GM18858 (cell line): ENCODE measurements around the gene ANKRD52.
"Not testable (repeated sequence)": the region's sequence is repeated elsewhere in the genome, so short reads cannot be mapped to it uniquely, and the experiment has no call there.

Experiments
- ATAC-seq: cut with Tn5 transposase; IDR thresholded peaks from one replicate; pipeline ENCODE4 v1.9.1; 2021; ENCODE audit not compliant: unreplicated experiment

ANKRD52 gene

GRCh38 chr12:56258068-56258819 lies at the start of gene ANKRD52:
TSS of gene ANKRD52 (minus strand) at chr12:56258384. CDS start at chr12:56258269, 115 bp downstream.
- peak; percentile 80 for ATAC-seq

DNA sequence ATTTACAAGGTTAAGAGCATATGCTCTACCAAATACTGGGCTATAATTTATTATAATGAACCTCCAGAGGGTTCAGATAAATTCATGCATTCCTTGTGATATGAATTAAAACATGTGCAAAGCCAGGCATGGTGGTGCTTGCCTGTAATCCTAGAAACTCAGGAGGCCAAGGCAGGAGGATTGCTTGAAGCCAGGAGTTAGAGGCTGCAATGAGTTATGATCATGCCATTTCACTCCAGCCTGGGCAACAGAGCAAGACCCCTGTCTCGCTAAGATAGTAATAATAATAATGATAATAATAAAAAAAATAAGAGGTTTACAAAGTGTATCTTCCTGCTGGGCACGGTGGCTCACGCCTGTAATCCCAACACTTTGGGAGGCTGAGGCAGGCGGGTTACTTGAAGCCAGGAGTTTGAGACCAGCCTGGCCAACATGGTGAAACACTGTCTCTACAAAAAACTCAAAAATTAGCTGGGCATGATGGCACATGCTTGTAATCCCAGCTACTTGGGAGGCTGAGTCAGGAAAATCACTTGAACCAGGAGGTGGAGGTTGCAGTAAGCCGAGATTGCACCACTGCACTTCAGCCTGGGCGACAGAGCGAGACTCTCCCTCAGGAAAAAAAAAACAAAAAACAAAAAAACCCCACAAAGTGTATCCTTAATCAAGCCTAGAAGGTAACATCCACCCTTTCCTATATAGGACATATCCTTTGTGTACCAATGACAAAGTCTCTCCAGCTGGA lies 49.2 kb upstream of the ANKRD52 start:
- no peak for ATAC-seq

DNA sequence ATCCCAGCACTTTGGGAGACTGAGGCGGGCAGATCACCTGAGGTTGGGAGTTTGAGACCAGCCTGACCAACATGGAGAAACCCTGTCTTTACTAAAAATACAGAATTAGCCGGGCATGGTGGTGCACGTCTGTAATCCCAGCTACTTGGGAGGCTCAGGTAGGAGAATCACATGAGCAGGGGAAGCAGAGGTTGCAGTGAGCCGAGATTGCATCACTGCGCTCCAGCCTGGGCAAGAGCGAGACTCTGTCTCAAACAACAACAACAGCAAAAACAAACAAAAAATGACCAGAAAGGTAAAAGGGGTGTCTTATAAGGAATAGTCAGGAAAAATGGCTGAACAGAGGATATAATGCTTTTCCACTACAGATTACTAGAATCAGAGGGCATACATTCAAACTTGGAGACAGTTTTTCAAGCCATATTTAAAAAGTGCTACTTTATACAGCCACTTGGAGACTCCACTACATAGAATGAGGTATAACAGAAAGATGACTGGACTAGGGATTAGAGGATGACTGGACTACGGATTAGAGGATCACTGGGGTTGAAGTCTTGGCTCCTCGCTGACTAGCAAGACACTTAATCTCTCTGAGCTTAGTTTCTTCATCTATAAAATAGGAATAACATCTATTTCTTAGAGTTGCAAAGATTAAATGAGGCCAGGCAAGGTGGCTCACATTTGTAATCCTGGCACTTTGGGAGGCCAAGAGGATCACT lies 46.8 kb upstream of the ANKRD52 start:
- no peak for ATAC-seq

DNA sequence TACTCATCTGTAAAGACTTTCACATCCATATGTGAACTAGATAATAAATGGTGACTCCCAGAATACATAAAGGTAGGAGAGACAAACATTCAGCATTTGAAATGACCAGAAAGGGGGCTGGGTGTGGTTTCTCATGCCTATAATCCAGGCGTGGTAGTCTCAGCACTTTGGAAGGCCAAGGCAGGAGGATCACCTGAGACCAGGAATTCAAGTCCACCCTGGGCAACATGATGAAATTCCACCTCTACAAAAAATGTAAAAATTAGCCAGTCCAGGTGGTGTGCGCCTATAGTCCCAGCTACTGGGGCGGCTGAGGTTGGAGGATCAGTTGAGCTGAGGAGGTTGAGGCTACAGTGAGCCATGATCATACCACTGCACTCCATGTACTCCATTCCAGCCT lies 46.1 kb upstream of the ANKRD52 start:
- ATAC-seq, result no peak

DNA sequence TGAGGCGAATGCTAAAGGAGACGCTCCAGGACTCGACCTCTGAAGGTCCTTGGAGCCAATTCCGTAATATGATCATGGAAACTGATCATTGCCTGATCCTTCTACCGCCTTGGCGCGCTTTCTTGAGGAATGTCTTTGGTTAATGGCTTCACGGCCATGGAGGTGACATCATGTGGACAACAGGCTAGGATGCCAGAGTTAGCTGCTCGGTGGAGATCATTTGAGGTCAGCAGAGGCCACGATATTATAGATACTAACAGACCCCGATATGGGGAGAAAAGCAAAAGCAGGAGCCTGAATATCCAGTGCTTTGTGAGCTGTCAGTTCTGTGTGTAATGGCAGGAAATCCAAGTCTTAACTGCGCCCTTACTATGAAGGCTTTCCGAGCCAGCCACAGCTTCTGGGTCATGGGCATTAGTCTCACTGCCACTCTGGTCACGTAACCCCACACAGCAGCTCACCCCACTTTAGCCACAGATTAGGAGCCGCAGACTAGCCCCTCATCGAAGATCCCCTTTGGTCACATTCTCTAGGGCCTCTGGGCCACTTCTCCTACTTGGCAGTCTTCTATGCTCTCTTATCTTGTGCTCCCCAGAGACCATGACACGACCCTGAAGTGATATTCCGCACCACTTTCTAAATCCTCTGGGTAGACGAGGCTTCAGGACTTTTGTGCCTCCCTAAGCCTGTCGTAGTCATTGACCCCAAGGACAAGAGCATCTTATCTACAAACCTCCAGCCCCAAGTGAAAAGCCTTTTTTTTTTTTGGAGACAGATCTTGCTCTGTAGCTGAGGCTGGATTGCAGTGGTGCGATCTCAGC lies 42.7 kb upstream of the ANKRD52 start:
- ATAC-seq, result no peak

GRCh38 chr12:56299853-56300643 lies 41.9 kb upstream of the ANKRD52 start, which contains the start of gene CS:
TSS of gene CS (minus strand) at chr12:56300330. CDS start at chr12:56300201, 129 bp downstream.
- ATAC-seq, result peak; percentile 71

GRCh38 chr12:56299308-56299852 lies 41.2 kb upstream of the ANKRD52 start:
- ATAC-seq, result no peak

DNA sequence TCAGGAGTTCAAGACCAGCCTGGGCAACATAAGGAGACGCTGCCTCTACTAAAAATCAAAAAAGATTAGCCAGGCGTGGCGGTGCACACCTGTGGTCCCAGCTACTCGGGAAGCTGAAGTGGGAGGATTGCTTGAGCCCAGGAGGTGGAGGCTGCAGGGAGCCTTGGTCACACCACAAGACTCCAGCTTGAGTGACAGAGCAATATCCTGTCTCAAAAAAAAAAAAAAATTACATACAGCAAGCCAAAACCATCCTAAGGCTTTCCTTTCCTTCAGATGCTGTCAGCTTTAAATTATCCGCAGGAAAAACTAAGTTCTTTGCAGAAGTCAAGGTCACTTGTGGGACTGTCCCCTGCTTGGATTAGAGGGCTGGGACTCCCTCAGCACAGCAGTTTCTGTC lies 40.6 kb upstream of the ANKRD52 start:
- ATAC-seq, result no peak

DNA sequence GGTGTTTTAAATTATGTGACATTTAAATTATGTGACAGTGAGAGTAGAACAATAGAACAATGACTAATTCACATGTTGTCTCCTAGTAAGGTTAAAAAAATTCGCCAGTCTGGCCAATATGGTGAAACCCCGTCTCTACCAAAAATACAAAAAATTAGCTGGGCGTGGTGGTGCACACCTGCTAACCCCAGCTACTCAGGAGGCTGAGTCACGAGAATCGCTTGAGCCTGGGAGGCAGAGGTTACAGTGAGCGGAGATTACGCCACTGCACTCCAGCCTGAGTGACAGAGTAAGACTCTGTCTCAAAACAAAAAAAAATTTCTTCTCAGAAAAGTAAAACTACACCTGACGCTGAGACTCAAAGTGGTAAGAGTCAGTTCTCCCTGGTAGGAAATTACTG lies 39.2 kb upstream of the ANKRD52 start:
- no peak for ATAC-seq

GRCh38 chr12:56296295-56296694 lies 38.1 kb upstream of the ANKRD52 start:
- no peak for ATAC-seq

DNA sequence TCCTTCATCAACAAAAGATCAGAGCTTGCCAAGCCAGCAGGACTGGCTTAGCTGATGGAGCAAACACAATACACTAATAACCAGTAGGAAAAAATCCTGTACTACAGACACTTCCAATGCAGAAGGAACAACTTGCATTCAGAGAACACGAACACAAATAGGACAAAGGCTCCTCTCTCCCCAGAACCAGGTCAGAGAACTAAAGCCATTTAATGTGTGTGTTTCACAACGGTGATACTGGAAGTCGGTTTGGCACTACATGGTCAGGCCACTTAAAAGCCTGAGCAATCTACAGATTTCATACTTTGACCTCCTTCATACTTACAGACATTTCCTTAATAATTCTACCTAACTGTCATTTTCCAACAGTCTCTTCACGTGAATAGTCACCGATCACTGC lies 35.6 kb upstream of the ANKRD52 start:
- no peak for ATAC-seq

DNA sequence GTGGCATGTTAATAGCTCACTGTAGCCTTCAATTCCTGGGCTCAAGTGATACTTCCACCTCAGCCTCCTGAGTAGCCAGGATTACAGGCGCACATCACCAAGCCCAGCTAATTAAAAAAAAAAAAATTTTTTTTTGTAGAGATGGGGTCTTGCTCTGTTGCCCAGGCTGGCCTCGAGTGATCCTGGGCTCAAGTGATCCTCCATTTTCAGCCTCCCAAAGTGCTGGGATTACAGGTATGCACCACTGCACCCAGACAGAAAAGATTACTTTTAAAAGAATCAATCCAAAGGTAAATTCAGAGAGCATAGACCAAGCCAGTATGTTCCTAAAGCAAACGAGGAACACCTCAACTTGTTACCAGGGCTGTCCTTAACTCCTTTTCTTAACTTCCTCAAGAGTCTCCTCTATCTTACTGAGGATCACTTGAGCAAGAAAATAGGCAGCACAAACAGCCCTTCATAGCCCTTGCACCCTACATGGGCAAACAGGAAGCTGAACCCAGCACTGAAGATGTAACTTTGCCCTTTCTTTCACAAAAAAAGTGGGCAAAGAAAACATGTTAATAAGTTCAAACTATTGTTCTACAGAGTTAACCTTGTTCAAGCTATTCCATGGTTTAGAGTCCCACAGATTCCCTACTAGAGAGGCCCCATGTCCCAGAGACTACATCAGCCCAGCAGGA lies 30.7 kb upstream of the ANKRD52 start:
- no peak for ATAC-seq

DNA sequence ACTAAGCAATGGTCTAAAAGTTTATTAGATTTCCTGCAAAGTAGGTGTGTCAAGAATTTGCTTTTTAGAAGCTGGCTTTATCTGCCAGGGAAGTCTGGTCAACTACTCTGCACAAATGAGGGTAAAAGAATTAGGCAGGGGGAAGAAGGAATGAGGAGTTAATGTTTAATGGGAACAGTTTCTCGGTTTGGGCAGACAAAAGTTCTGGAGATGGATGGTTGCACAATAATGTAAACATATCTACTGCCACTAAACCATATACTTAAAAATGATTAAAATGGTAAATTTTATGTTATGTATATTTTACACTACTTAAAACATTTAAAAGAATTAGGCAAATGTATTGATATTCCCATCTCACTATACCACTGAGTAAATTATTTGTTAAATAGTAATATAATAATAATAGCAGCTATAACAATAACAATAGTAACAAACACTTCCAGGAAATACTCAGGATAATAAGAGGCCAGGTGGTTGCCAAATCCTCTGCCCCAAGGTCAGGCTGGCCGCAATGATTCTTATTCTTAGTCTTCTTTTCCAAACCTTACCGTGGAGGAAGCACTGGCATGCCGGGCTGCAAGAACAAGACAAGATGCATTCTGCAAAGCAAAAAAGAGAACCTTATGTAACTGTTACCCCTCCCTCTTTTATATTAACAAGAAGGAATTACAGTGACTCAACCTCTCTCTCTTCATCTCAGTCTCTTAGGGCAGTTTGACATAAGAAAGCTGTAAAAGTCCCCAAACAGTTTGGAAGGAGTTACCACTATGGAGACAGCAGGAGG lies 28.1 kb upstream of the ANKRD52 start:
- no peak for ATAC-seq

DNA sequence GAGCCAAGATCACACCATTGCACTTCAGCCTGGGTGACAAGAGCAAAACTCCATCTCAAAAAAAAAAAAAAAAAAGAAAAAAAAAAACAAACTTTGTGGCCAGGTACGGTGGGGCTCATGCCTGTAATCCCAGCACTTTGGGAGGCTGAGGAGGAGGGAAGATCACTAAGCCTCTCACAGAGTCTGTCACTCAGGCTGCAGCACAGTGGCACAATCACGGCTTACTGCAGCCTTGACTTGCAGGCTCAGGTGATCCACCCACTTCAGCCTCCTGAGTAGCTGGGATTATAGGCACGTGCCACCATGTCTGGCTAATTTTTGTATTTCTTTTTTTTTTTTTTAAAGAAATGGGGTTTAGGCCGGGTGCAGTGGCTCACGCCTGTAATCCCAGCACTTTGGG lies 26.1 kb upstream of the ANKRD52 start:
- not testable (repeated sequence) for ATAC-seq

GRCh38 chr12:56282579-56282978 lies 24.4 kb upstream of the ANKRD52 start:
- no peak for ATAC-seq

GRCh38 chr12:56282030-56282429 lies 23.8 kb upstream of the ANKRD52 start:
- no peak for ATAC-seq

DNA sequence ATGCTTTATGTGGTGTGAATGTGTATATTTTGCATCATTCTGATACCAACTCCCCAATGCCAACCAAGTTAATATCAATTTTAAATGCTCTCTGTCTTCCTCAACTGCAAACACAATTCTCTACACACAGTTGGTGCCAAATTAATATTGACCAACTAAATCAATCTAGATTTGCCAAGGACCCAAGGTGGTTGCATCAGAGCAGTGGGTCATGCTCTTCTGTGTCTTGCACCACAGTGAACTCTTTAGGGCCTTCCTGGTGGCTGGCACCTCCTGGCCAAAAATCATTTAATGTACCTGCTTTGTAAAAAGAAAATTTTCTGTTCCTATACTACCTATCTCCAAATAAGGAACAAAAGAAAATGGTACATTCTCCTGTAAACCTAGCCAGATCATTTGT lies 22.7 kb upstream of the ANKRD52 start:
- ATAC-seq, result no peak

GRCh38 chr12:56278905-56279304 lies 20.7 kb upstream of the ANKRD52 start:
- no peak for ATAC-seq
